ENCODE data around the gene TICAM1. TPM values are rescaled to one million over a fixed set of nuclear protein-coding genes. Genes with fewer than 3 reads are reported as not detected.
"Not testable (repeated sequence)": the region's sequence is repeated elsewhere in the genome, so short reads cannot be mapped to it uniquely, and the experiment has no call there.

TICAM1 gene
- total RNA-seq, 4 donors from 2014 or later: 16.5 to 28.3 (median 20.3) TPM

DNA sequence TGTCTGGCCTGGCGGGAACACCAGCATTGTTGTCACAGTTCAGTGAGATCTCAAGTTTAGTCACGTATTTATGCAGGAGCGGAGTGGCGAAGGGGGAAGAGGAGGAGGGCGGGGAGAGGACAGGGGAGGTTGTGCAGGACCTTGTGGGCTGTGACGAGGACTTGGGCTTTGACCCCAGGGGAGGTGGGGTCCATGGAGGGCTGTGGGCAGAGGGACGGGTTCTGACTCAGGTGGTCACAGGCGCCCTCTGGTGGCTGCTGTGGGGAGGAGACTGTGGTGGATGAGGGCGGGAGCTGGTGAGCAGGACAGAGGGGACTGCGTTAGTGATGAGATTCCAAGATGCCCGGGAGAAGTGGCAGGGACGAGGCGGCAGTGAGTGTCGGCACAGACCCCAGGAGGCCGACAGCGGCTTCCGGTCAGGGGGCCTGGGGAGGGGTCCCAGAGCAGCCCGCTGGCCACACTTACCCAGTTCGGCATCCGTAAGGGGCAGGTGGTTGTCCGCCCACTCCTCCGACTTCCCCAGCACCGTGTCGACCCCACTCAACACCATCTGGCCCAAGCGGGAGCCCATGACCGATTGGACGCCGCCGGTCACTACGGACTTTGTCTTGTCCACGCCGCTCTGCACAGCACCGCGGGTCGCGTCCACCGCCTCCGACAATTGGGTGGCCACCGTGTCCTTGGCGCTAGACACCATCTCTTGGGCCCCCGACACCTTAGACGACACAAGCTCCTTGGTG is 20.2 kb upstream of the TICAM1 start:
- no peak overlapping the region for H3K4me3 ChIP-seq
- no peaks in the 10 kb centered on the region for H3K9me3 ChIP-seq
- H3K27ac ChIP-seq: no peak overlapping the region
- H3K4me1 ChIP-seq: no peaks in the 10 kb centered on the region
- H3K36me3 ChIP-seq: peaks cover 94% of the 10 kb centered on the region
- TF ChIP-seq POLR2AphosphoS5 (IDR thresholded peaks at IDR 0.05) (no peak), POLR2A (IDR thresholded peaks at IDR 0.05) (no peak), EP300 (IDR thresholded peaks at IDR 0.05) (no peak)
- TF ChIP-seq, protein P1, sequence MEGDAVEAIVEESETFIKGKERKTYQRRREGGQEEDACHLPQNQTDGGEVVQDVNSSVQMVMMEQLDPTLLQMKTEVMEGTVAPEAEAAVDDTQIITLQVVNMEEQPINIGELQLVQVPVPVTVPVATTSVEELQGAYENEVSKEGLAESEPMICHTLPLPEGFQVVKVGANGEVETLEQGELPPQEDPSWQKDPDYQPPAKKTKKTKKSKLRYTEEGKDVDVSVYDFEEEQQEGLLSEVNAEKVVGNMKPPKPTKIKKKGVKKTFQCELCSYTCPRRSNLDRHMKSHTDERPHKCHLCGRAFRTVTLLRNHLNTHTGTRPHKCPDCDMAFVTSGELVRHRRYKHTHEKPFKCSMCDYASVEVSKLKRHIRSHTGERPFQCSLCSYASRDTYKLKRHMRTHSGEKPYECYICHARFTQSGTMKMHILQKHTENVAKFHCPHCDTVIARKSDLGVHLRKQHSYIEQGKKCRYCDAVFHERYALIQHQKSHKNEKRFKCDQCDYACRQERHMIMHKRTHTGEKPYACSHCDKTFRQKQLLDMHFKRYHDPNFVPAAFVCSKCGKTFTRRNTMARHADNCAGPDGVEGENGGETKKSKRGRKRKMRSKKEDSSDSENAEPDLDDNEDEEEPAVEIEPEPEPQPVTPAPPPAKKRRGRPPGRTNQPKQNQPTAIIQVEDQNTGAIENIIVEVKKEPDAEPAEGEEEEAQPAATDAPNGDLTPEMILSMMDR (IDR thresholded peaks at IDR 0.05): peak; percentile 72 to 79
- 78% methylated on average over 42 of the region's 42 CpGs for WGBS
- DNase-seq (ENCODE audit: low spot score in 2 of 2): peak; percentile 87
- no peaks in the 10 kb centered on the region for H3K27me3 ChIP-seq

DNA sequence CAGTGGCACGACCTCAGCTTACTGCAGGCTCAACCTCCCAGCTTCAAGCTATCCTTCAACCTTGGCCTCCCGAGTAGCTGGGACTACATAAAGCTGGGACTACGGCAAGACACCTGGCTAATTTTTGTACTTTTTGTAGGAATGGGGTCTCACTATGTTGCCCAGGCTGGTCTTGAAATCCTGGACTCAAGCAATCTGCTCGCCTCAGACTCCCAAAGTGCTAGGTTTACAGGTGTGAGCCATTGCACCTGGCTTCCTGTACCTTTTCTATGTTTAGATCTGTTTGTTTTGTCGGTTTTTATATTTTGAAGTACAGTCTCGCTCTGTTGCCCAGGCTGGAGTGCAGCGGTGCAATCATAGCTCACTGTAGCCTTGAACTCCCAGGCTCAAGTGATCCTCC is 17.5 kb upstream of the TICAM1 start:
- no peaks in the 10 kb centered on the region for H3K4me1 ChIP-seq
- peaks cover 83% of the 10 kb centered on the region for H3K36me3 ChIP-seq
- 91% methylated on average over 7 of the region's 7 CpGs for WGBS
- no peak overlapping the region for H3K4me3 ChIP-seq
- H3K27me3 ChIP-seq: no peaks in the 10 kb centered on the region
- no peaks in the 10 kb centered on the region for H3K9me3 ChIP-seq
- no peak overlapping the region for H3K27ac ChIP-seq
- no peak for DNase-seq (ENCODE audit: low spot score in 2 of 2)
- TF ChIP-seq, protein P1 (IDR thresholded peaks at IDR 0.05): no peak
- no peak for TF ChIP-seq POLR2A (IDR thresholded peaks at IDR 0.05)
- no peak for TF ChIP-seq POLR2AphosphoS5 (IDR thresholded peaks at IDR 0.05)
- TF ChIP-seq EP300 (IDR thresholded peaks at IDR 0.05): no peak

GRCh38 chr19:4847190-4847973 is 15.9 kb upstream of the TICAM1 start:
- TF ChIP-seq, protein P1 (IDR thresholded peaks at IDR 0.05): no peak
- TF ChIP-seq POLR2A (IDR thresholded peaks at IDR 0.05) (no peak), POLR2AphosphoS5 (IDR thresholded peaks at IDR 0.05) (no peak), EP300 (IDR thresholded peaks at IDR 0.05) (no peak)
- Histone ChIP-seq H3K27ac (no peak overlapping the region), H3K4me3 (no peak overlapping the region), H3K27me3 (no peaks in the 10 kb centered on the region), H3K9me3 (no peaks in the 10 kb centered on the region), H3K36me3 (peaks cover 84% of the 10 kb centered on the region), H3K4me1 (no peaks in the 10 kb centered on the region)
- WGBS: 98% methylated on average over 12 of the region's 23 CpGs
- DNase-seq (ENCODE audit: low spot score in 2 of 2): no peak

DNA sequence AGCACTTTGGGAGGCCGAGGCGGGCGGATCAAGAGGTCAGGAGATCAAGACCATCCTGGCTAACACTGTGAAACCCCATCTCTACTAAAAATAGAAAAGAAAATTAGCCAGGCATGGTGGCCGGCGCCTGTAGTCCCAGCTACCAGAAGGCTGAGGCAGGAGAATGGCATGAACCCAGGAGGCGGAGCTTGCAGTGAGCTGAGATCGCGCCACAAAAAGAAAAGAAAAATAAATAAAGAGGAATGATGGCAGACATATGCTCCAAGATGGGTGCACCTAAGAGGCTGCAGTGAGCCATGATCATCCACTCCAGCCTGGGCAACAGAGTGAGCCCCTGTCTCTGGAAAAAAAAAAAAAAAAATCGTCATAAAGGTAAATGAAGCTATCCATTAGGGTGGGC is 14.5 kb upstream of the TICAM1 start:
- H3K36me3 ChIP-seq: peaks cover 82% of the 10 kb centered on the region
- H3K4me3 ChIP-seq; H3K27ac ChIP-seq; H3K9me3 ChIP-seq; DNase-seq (ENCODE audit: low spot score in 2 of 2); H3K27me3 ChIP-seq; H3K4me1 ChIP-seq: not testable (repeated sequence)
- WGBS: 72% methylated on average over 9 of the region's 9 CpGs

- TF ChIP-seq POLR2A (IDR thresholded peaks at IDR 0.05) (no peak), EP300 (IDR thresholded peaks at IDR 0.05) (no peak), POLR2AphosphoS5 (IDR thresholded peaks at IDR 0.05) (no peak)
- TF ChIP-seq, protein P1 (IDR thresholded peaks at IDR 0.05): no peak
- WGBS: 73% methylated on average over 7 of the region's 10 CpGs
- Histone ChIP-seq H3K27me3 (no peaks in the 10 kb centered on the region), H3K9me3 (no peaks in the 10 kb centered on the region), H3K4me3 (no peak overlapping the region), H3K27ac (peak overlapping the region; percentile 71), H3K36me3 (peaks cover 80% of the 10 kb centered on the region), H3K4me1 (peaks cover 10% of the 10 kb centered on the region)
- peak in 1 of 2 donors; percentile 74 for DNase-seq (ENCODE audit: low spot score in 2 of 2)
Measured at GRCh38 chr19:4844348-4845179, 13.1 kb upstream of the TICAM1 start.

Measured in suprapubic skin (tissue), 4 donors.